ENCODE measurements around the gene ULK1.

The ULK1 gene

DNA sequence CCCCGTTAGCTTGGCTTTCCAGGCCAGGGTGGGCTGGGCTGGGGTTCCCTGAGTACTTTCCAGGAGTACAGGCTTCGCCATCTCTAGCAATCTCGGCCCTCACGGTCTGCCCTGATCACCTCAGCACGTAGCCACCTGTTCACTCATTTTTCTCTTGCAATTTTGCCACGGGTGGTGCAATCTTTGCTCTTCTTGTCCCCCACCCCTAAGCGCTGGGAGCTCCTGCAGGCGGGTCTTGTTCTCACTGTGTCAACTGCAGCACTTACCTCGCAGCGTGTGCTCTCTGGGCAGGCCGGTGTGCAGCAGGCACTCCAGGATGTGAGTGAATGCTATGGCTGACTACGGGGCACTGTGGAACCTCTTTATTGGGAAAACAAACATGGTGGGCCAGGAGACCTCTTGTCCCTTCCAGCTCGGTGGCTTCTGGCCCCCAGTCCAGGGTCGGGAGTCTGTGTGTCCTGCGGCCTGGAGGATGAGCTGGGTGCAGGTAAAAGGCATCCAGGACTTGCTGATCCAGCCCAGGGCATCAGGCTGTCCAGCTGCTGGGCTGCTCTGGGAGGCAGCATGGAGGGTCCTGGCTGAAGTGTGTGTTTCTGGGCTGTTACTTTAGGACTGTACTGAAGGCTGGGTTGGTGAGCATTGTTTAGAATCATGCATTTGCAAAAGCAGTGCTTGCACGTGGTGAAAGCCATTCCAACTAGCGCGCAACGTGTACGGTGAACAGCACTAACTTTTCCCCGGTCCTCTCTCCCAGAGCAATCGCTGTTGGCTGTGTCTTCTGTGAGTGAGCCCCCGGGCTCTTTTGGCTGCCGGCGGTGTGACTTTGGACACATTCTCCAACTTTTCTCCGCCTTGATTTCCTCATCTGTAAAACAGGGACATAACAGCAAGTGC, 1.5 kb upstream of the ULK1 start:
- DNase-seq, result no peak

DNA sequence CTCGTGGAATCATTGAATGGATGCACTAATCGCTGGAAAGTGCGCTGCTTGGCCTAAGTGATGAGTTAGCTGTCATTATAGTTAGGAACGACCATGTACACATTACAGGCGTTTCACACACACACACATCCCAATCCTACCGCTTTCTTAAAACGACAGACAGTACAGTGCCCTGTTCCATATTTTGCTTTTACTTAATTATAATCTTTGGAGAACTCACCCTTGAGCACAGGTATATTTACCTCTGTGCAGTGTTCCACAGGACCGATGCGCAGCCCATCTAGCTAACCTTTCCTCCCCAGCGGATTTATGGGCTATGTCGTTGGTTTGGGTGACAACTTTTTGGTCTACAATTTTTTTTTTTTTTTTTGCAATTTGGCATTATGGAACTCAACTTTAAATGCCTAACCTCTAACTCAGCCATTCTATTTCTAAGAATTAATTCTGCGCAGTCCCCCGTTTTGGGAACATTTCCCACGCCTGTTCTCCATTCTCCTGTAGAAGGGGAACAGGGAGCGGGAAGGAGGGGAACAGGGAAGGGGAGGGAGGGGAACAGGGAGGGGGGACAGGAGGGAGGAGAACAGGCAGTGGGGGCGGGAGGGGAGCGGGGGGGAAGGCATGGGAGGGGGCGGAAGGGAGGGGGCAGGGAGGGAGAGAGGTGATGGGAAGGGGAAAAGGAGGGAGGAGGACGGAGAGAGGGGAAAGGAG, 663 bp upstream of the ULK1 start:
- peak in 2 of 4 experiments; percentile 20 to 34 for DNase-seq

DNA sequence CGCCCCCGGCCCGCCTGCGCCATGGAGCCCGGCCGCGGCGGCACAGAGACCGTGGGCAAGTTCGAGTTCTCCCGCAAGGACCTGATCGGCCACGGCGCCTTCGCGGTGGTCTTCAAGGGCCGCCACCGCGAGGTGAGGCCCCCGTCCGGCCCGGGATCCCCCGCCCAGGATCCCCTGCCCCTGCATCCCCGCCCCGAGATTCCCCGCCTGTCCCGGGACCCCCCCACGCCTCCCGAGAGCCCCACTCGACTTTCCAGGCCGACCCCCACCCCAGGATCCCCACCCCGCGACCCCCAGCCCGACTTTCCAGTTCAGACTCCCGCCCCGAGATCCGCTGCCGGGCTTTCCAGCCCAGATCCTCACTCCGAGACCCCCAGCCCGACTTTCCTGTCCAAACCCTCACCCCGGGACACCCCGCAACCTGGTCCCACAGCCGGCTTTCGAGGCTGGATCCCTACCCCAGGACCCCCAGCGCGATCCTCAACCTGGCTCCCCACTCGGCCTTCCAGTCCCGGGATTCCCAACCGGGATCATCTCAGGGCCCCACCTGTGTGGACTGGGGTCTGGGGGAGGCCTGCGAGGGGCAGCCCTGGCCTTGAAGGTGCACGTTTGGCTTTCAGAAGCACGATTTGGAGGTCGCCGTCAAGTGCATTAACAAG, 688 bp downstream of the ULK1 start:
- DNase-seq, result peak in 2 of 4 experiments; percentile 16 to 18

DNA sequence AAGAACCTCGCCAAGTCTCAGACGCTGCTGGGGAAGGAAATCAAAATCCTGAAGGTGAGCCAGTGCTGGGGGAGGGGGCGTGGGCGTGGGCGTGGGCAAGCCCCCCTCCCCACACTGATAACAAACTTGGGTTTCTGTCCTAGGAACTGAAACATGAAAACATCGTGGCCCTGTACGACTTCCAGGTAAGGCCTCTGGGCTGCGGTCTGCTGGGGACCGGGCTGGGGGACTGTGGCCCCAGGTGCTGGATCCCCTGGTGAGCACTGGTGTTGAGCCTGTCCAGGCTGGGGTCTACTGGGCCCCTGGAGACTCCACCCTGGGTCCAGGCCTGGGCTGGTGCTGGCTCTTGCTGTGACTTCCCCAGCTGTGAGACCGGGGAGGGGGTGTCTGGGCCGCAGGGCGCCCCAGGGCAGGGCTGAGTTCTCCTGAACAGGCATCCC, 1.2 kb downstream of the ULK1 start:
- DNase-seq, result no peak

DNA sequence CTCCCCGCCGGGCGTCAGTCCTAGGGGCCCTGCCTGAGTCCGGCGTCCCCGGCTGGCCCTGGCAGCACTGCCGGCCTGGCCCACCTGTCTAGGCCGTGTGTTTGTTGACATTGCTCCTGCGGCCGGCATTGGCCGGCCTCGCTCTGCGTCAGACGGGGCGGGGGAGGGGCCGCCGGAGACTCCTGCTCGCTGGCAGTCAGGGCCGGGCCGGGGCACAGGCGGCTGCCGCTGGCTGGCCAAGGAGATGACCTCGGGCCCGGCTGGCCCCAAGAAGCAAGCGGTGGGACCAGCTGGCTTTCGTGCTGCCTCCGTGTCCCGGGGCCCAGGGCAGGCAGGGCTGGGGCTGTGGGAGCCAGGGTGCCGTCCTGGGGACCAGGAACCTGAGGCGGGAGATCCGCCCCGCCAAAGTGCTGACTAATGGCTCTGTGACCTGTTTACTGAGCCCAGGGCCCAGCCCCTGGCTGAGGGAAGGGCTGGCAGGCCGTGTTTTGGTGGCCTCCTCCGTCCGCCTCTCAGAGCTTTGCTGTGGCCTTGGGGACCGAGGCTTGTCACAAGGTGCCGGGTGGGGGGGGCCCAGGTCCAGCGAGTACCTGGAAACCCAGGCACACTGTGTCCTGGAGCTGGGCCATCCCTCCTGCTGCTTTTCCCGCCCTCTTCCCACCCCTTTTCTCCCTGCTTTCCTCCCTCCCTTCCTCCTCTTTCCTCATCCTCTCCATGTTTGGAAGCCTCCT, 1.8 kb downstream of the ULK1 start:
- DNase-seq, result peak; percentile 74 to 91 (median 81)

DNA sequence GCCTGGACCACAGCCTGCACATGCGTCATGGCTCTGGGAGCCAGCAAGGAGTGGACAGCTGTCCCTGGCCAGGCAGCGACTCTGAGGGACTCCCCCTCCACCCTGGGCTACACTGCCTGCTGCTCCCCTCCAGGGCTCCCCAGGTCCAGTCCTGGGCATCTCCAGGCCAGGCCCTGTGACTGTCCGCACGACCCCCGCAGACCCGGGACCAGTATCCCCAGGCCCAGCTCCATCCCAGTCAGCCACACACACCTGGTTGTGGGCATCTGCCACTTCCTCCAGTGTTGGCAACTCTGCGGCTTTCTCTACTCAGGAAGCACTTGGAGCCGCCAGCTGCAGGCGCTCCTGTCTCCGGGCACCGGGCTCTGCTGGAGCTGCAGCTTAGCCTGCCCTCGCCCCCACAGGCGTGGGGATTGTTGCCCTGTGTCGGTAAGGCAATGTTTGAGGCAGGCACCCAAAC, 2.4 kb downstream of the ULK1 start:
- DNase-seq, result peak in 1 of 4 experiments; percentile 21

DNA sequence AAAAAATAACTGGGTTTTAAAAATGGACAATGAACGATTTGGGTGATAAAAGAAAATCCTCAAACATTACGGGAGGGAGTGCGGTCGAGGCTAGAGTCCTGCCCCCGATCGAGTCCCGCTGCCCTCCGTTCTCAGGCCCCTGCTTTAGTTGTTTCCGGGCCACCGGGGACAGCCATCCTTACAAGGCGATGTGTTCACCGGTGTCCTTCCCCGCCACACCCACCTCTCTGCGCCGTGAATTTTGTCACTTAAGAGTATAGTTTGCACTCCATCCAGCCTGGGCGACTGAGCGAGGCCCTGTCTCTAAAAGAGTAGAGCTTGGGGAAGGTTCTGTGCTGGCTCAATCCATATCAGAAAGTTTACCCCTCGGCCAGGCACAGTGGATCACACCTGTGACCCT, 2.9 kb downstream of the ULK1 start:
- no peak for DNase-seq

DNA sequence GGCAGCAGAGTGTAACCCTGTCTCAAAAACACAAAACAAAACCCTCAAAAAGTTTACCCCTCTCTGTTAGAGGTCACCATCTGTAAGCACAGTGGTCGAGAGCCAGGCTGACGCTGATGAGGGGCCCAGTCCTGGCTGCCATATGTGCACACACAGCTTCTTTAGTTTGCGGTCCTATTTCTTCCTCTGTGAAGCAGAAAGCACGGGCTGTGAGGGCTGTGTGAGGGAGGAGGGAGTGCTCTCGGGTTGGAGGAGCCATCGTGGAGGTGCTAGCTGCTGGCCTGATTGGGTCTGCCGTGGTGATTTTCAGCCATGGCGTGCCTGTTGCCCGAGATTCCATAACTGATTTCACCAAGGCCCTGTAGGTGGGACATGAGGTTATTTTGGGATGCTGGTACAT, 3.5 kb downstream of the ULK1 start:
- no peak for DNase-seq

DNA sequence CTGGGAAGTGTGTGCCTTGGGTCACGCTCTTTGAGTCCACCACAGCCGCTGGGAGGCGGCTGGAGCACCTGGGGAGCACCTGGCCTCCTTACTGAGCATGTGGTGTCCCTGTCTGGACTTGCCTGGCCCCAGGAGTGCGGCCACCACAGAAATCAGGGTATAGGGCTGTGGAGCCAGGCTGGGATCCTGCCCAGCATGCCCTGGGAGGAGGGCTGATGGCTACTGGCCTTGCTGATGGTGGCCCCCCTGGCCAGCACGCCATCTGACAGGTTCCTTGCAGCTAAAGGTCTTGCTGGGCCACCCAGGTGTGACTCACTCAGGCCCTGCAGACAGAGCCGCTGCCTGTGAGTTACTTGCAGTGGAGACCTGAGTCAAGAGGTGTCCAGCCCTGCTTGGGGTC, 6.0 kb downstream of the ULK1 start:
- no peak for DNase-seq

DNA sequence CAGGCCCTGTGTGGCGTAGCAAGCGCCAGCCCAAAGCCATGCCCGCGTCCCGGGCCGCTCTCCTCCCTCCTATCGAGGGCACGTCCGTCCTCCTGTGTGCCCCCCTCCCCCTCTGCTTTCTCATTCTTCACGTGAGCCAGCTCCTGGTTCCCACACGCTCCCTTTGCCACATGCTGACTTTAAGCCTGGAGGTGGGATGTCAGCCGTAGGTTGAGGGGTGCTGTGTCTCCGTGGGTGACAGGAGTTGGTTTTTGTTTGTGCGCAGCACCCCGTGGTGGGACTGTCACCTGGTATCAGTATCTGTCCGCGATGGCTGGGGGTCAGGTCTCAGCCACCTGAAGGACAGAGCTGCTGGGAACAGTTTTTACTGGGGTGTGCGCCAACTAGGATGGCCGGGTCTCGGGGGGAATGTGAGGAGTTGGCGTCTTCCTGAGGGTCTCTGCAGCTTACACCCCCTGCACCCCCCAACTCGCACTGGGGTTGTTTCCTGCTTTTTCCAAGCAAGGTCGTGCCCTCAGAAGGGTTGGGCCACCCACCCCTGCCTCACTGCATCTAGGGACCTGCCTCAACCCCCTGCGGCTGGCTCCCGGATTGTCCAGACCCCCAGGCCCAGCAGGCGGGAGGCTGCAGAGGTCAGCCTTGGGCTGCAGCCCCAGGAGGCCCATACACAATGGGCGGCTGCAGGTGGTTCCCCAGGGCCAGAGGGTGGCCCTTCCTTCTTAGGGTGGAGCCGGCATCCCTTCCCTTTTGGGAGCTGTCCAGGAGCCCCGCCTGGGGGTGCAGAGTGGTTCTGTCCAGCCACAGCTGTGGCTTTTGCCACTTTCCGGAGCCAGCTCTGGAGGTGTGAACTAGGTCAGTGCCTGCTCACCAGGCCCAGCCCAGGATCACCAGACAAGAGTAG, 7.3 kb downstream of the ULK1 start:
- DNase-seq, result no peak

DNA sequence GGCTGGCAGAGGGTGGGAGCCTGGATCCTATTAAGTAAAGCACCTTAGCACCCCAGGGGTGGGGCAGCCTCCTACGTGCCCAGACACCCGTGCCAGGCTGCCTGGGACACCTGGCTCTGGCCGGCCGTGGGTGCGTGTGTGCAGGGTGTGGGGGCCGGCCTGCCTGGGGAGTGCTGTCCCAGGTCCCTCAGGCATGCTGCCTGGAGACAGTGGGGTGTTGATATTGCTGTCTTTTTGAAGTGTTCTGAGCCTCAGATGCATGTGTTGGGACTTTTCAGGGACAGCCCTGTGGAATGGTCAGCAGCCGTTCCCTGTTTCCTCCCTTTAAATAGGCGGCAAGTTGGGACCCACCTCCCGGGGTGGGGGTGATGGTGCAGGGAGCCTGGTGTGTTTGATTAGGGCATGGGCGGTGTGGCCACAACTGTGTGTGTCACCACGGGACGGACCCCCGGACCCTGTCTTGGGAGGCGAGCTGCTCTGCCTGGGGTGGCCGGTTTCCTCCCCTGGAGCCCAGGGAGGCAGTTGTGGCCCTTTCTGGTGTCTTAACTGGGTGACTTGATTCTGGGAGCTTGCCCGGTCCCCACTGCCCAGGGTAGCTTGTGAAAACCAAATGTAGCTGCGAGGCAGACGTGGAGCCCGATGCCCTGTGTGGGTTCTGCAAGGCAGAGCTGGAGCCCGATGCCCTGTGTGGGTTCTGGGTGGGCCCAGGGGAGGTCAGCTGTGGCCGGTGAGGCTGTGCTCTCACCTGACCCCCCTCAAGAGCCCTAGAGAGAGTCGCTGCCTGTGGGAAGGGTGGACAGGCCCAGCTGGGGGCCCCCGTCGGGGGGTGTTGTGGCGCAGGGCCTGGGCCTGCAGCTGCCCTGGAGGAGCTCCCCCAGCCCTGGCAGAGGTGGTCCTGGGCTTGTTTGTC, 8.2 kb downstream of the ULK1 start:
- DNase-seq, result no peak

DNA sequence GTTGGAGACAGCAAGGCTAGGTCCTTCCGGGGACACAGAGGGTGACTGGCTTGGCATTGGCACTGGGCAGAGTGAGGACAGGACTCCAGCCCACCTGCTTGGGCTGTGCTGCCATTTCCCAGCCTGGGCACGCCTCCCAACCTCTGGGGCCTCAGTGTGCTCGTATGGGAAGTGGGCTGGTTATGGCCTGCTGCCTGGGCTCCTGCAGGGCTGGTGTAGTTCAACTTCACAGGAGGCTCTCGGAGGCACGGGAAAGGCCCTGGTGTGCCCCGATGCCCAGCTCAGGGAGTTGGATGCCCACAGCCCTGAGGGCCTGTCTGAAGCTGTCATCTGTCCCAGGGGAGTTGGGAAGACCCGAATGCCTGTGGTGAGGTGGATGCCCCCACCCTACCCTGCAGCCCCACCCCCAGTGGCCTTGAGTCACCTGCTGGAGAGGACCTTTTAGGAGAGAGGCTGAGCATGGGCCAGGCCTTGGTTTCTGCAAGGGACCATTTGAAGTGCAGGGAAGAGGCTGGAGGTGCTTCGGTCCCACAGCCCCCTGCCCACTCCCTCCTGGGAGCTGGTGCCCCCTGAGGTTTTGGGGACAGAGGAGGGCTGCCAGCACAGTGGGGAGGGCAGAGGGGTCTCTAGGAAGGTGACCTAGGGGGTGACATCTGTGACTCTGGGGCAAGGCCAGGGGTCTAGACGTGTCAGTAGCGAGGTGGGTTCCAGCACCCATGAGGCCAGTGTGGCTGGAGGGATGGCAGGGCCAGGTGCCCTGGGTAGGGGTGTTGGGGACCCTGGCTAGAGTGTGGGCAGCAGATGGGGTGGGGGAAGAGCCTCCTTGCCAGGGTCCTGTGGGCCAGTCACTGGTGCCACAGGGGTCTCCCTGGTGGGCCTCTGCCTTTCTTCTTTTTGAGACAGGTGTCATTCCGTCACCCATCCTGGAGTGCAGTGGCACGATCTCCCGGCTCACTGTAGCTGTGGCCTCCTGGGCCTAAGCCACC, 9.1 kb downstream of the ULK1 start:
- no peak for DNase-seq

DNA sequence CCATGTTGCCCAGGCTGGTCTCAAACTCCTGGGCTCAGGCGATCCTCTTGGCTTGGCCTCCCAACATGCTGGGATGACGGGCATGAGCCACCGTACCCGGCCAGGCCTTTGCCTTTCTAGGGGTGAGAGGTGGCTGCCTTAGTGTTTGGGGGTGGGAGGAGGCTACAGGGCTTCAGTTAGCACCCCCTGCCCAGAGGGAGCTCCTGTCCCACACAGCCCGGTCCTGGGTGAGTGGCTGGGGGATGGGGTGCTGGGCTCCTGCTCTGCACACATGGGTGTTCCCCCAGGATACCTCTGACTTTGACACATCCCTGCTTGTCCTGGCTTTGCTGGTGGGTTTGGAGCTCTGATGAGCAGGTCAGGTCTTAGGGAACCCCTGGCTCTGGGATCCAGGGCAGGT, 9.9 kb downstream of the ULK1 start:
- no peak for DNase-seq

DNA sequence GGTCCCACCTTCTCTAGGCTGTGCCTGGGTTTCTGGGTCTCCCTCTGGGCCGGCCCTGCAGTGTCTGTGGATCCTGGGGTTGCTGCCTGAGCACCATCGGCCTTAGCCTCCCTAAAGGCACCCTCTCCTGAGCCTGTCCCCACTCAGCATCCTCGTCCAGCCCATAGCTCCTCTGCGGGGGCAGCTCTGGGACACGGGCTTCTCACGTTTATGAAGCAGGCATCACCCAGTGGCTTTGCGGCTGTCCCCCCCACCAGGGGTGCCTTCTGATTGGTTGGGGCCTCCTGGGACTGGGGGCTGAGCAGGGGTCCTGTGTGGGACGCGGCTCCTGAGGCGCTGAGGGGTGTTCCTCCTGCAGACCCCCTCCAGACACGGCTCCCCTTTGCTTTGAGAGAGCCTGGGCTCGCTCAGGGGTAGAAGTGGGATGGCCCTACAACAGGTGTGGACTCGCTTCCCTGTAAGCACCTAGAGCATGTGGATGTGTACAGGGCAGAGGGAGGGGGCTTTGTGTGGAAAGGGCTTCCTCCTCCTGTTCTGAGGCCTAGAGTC, 10.7 kb downstream of the ULK1 start:
- no peak for DNase-seq

DNA sequence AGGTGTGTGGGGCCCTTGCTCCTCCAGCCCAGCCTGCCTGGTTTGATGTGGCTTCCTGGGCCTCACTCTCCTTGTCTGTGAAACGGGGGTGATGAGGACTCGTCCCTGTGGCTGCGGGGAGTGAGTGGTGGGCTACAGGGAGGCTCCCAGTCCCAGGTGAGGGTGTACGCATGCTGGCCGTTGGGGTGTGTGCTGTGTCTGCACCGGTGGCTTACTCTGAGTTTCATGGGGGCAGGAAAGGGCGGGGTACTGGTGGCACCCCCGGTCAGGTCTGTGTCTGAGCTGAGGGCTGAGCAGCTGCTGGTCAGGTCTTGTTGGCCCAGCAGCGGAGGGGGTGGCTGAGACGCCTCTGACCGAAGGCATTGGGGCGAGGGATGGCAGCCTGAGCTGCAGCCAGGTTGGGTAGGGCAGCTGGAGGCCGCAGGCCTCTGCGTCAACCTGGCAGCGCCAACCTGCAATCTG, 11.2 kb downstream of the ULK1 start:
- DNase-seq, result no peak

DNA sequence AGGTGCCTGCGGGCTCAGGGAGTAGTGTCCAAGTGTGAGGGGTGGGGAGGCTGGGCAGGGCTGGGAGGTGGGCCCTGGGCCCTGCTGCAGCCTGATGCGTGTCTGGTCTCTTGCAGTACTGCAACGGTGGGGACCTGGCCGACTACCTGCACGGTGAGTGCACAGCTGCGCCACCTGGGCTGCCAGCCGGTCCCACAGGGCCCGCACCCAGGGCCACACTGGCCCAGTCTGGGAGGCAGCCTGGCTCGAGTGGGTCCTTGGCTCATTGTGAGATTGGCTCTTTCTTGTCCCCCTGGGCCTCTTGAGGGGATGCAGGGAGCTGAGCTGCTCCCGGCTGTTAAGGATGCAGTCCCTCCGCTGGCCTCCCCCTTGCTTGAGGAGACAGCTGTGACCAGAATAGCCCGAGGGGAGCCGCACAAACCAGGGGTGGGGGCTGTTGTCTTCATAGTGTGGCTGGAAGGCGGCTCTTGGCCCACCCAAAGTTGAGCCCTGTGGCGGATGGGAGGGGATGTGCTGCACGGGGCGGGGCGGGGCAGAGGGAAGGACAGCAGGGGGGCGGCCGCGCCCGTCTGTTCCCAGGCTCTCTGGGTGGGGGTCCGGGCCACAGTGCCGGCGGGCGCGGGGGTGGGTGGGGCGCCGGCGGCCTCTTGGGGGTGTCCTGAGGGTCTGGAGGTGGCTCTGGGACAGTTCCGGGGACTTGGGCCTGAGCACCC, 13.1 kb downstream of the ULK1 start:
- DNase-seq, result no peak

DNA sequence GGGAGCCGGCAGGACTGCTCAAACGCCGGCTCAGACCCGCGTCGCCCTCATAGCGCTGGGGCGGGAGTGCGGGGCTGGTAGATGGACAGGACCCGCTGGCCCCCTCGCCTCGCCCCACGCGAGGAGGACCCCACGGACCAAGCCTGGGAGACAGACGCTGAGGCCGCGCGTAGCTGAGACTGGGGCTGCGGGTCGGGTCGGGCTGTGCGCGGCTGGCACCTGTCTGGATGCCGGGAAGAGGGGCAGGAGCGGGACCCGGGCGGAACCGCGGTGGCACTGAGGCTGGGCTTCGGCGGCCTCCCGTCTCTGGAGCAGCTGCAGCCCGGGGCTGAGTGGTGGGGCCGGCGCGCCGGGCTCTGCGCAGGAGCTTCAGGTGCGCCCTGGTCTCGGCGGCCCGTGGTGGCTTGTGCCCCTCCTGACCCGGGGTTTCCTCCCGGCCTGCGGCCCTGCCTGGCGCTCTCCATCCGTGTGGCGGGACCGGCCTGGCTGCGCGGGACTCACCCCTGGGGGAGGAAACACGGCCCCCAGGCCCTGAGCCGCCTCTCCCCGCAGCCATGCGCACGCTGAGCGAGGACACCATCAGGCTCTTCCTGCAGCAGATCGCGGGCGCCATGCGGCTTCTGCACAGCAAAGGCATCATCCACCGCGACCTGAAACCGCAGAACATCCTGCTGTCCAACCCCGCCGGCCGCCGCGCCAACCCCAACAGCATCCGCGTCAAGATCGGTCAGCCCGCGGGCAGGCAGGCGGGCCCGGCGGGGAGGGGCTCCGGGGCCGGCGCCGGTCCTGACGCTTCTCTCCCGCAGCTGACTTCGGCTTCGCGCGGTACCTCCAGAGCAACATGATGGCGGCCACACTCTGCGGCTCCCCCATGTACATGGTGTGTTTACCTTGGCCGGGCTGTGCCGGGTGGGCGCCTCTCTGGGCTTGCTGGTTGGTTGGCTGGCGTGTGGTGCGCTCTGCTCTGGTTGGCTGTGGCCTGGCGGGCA, 14.0 kb downstream of the ULK1 start:
- no peak for DNase-seq
